Measurements from ENCODE around the gene PLPPR1.

- TF ChIP-seq, protein P1, sequence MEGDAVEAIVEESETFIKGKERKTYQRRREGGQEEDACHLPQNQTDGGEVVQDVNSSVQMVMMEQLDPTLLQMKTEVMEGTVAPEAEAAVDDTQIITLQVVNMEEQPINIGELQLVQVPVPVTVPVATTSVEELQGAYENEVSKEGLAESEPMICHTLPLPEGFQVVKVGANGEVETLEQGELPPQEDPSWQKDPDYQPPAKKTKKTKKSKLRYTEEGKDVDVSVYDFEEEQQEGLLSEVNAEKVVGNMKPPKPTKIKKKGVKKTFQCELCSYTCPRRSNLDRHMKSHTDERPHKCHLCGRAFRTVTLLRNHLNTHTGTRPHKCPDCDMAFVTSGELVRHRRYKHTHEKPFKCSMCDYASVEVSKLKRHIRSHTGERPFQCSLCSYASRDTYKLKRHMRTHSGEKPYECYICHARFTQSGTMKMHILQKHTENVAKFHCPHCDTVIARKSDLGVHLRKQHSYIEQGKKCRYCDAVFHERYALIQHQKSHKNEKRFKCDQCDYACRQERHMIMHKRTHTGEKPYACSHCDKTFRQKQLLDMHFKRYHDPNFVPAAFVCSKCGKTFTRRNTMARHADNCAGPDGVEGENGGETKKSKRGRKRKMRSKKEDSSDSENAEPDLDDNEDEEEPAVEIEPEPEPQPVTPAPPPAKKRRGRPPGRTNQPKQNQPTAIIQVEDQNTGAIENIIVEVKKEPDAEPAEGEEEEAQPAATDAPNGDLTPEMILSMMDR (IDR thresholded peaks at IDR 0.05) = no peak
- no peak for TF ChIP-seq POLR2A (IDR thresholded peaks at IDR 0.05)
These were observed 325.2 kb downstream of the PLPPR1 start for GRCh38 chr9:101353683-101354082.
